OCI-LY3 (cell line): ENCODE results near the gene MON1B.
A peak's percentile ranks its signal among the peaks of the same experiment; 100 is the strongest.

ENCODE experiments used
- H2AFZ ChIP-seq: fragments of 200-600, 300-600 bp; shearing (Covaris generic); 2 replicates; pipeline ENCODE4 v1.6.0; 2014; ENCODE audit warnings: antibody characterized with exemption, low read depth, low read length
- H3K27ac ChIP-seq: fragments of 200-600, 300-600 bp; sonication (generic); 2 replicates; pipeline ENCODE4 v1.5.1; 2014; ENCODE audit warnings: mild to moderate bottlenecking, low read length, moderate library complexity, mixed read lengths
- H3K27me3 ChIP-seq: fragments of 200-600, 300-600 bp; sonication (generic); 2 replicates; pipeline ENCODE4 v1.6.1; 2014; ENCODE audit warnings: low read depth, low read length, mixed read lengths
- H3K36me3 ChIP-seq: fragments of 200-600, 300-600 bp; sonication (generic); replicated peaks from 2 replicates; pipeline ENCODE3; 2014; ENCODE audit warnings: low read depth, low read length, mixed read lengths
- H3K4me1 ChIP-seq: fragments of 300-600, 200-600 bp; sonication (generic); 2 replicates; pipeline ENCODE4 v1.6.1; 2014; ENCODE audit warnings: low read length, mixed read lengths
- H3K4me2 ChIP-seq: fragments of 200-600, 300-600 bp; sonication (generic); 2 replicates; pipeline ENCODE4 v1.6.1; 2014; ENCODE audit warnings: low read length, mixed read lengths
- H3K4me3 ChIP-seq: fragments of 300-600, 200-600 bp; sonication (generic); 2 replicates; pipeline ENCODE4 v1.5.1; 2014; ENCODE audit warnings: antibody characterized with exemption, mild to moderate bottlenecking, low read length, moderate library complexity
- H3K79me2 ChIP-seq: fragments of 300-600, 200-600 bp; shearing (Covaris generic); 2 replicates; pipeline ENCODE4 v1.6.1; 2014; ENCODE audit warnings: mild to moderate bottlenecking, low read length, mixed read lengths
- H3K9ac ChIP-seq: fragments of 300-600, 200-600 bp; shearing (Covaris generic); 2 replicates; pipeline ENCODE4 v1.6.0; 2014; ENCODE audit warnings: mild to moderate bottlenecking, low read length, moderate library complexity
- H3K9me3 ChIP-seq: fragments of 200-600, 300-600 bp; shearing (Covaris generic); 2 replicates; pipeline ENCODE4 v1.6.1; 2014; ENCODE audit warnings: low read length, mixed read lengths; ENCODE audit not compliant: insufficient read depth
- H4K20me1 ChIP-seq: fragments of 200-600, 300-600 bp; sonication (generic); 2 replicates; pipeline ENCODE4 v1.6.1; 2016; ENCODE audit warnings: low read length, mixed read lengths; ENCODE audit not compliant: insufficient read depth
- EZH2phosphoT487 ChIP-seq: fragments of 200-600 bp; shearing (Covaris generic); IDR thresholded peaks from 2 replicates; pipeline ENCODE4 v1.6.1; 2018; ENCODE audit warnings: antibody characterized with exemption, mixed run types, low read depth
- TF ChIP-seq, protein P1 (sequence below): fragments of 200-600, 300-600 bp; sonication (generic); IDR thresholded peaks from 2 replicates; pipeline ENCODE4 v1.5.1; 2014; ENCODE audit warnings: antibody characterized with exemption, low read length, low read depth

Gene MON1B

GRCh38 chr16:77191259-77191969, 424 bp downstream of the MON1B start:
- TF ChIP-seq EZH2phosphoT487: no peak
- TF ChIP-seq, protein P1, sequence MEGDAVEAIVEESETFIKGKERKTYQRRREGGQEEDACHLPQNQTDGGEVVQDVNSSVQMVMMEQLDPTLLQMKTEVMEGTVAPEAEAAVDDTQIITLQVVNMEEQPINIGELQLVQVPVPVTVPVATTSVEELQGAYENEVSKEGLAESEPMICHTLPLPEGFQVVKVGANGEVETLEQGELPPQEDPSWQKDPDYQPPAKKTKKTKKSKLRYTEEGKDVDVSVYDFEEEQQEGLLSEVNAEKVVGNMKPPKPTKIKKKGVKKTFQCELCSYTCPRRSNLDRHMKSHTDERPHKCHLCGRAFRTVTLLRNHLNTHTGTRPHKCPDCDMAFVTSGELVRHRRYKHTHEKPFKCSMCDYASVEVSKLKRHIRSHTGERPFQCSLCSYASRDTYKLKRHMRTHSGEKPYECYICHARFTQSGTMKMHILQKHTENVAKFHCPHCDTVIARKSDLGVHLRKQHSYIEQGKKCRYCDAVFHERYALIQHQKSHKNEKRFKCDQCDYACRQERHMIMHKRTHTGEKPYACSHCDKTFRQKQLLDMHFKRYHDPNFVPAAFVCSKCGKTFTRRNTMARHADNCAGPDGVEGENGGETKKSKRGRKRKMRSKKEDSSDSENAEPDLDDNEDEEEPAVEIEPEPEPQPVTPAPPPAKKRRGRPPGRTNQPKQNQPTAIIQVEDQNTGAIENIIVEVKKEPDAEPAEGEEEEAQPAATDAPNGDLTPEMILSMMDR: no peak
- Histone ChIP-seq H3K36me3 (peaks cover 20% of the 10 kb centered on the region), H4K20me1 (peaks cover 4% of the 10 kb centered on the region; the same call in 1 of the 2 replicates), H3K9ac (peak overlapping the region; percentile 95), H3K4me1 (peaks cover 9% of the 10 kb centered on the region), H3K4me3 (peak overlapping the region; percentile 93), H3K27ac (peak overlapping the region; percentile 96), H3K4me2 (peak overlapping the region; percentile 86), H2AFZ (peak overlapping the region; percentile 97), H3K9me3 (no peaks in the 10 kb centered on the region), H3K79me2 (peaks cover 36% of the 10 kb centered on the region), H3K27me3 (no peaks in the 10 kb centered on the region)

GRCh38 chr16:77193377-77193776, 2.4 kb downstream of the MON1B start:
- Histone ChIP-seq H3K79me2 (peaks cover 36% of the 10 kb centered on the region), H3K27ac (no peak overlapping the region), H3K9ac (no peak overlapping the region), H3K9me3 (no peaks in the 10 kb centered on the region), H3K4me1 (peaks cover 9% of the 10 kb centered on the region), H3K27me3 (no peaks in the 10 kb centered on the region), H2AFZ (no peak overlapping the region), H3K4me3 (no peak overlapping the region), H3K36me3 (peaks cover 34% of the 10 kb centered on the region), H4K20me1 (peaks cover 4% of the 10 kb centered on the region; the same call in 1 of the 2 replicates), H3K4me2 (no peak overlapping the region)
- TF ChIP-seq EZH2phosphoT487: no peak
- TF ChIP-seq, protein P1: no peak

DNA sequence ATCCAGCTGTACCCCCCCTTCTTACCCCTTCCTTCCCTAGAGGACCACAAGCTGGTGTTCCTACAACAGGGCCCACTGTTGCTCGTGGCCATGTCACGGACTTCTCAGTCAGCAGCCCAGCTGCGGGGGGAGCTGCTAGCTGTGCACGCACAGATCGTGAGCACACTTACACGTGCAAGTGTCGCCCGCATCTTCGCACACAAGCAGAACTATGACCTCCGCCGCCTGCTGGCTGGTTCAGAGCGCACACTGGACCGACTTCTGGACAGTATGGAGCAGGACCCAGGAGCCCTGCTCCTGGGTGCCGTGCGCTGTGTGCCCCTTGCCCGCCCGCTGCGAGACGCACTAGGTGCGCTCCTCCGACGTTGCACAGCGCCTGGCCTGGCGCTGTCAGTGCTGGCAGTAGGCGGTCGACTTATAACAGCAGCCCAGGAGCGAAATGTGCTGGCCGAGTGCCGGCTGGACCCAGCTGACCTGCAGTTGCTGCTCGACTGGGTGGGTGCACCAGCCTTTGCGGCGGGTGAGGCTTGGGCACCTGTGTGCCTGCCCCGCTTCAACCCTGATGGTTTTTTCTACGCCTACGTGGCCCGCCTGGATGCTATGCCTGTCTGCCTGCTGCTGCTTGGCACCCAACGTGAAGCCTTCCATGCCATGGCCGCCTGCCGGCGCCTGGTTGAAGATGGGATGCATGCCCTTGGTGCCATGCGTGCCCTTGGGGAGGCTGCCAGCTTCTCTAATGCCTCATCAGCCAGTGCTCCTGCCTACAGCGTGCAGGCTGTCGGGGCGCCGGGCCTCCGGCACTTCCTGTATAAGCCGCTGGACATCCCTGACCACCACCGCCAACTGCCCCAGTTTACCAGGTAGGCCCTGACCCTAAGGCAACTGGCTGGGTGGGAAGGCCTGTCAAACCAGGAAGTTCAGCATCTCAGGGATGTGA, 3.6 kb downstream of the MON1B start:
- H3K9me3 ChIP-seq: no peaks in the 10 kb centered on the region
- peaks cover 36% of the 10 kb centered on the region for H3K79me2 ChIP-seq
- H3K4me1 ChIP-seq: peaks cover 9% of the 10 kb centered on the region
- H3K27me3 ChIP-seq: no peaks in the 10 kb centered on the region
- no peak overlapping the region for H3K9ac ChIP-seq
- TF ChIP-seq EZH2phosphoT487: no peak
- TF ChIP-seq, protein P1: no peak
- no peak overlapping the region for H2AFZ ChIP-seq
- H3K36me3 ChIP-seq: peaks cover 43% of the 10 kb centered on the region
- H3K4me2 ChIP-seq: no peak overlapping the region
- peaks cover 4% of the 10 kb centered on the region; the same call in 1 of the 2 replicates for H4K20me1 ChIP-seq
- no peak overlapping the region for H3K27ac ChIP-seq
- no peak overlapping the region for H3K4me3 ChIP-seq

DNA sequence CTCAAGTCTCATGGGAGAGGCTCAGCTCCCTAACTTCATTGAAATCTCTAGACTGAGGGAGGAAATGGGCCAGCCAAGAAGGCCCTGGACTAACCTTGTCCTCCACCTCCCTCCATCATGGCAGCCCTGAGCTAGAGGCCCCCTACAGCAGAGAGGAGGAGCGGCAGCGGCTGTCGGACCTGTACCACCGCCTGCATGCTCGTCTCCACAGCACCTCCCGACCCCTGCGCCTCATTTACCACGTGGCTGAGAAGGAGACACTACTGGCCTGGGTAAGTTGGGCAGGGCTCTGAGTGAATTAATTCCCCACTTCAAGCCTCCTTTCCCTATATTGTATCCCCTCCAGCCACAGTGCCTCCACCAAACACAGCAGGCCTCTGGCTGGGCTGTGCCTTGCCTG, 4.4 kb downstream of the MON1B start:
- TF ChIP-seq, protein P1: no peak
- TF ChIP-seq EZH2phosphoT487: no peak
- Histone ChIP-seq H3K36me3 (peaks cover 43% of the 10 kb centered on the region), H3K27ac (no peak overlapping the region), H3K9me3 (no peaks in the 10 kb centered on the region), H3K4me3 (no peak overlapping the region), H3K4me2 (no peak overlapping the region), H3K9ac (no peak overlapping the region), H3K4me1 (peaks cover 9% of the 10 kb centered on the region), H2AFZ (no peak overlapping the region), H3K27me3 (no peaks in the 10 kb centered on the region), H4K20me1 (peaks cover 4% of the 10 kb centered on the region; the same call in 1 of the 2 replicates), H3K79me2 (peaks cover 36% of the 10 kb centered on the region)
